Pulmonary artery endothelial cell (primary cell): ENCODE results near the gene NBEA. TPM values are rescaled to one million over a fixed set of nuclear protein-coding genes. Genes with fewer than 3 reads are reported as not detected.
"Not testable (repeated sequence)": the region's sequence is repeated elsewhere in the genome, so short reads cannot be mapped to it uniquely, and the experiment has no call there.

ENCODE experiments used
- DNase-seq: peaks from one replicate; pipeline ENCODE4 v3.0.0-alpha.2; 2011; ENCODE audit warnings: low read depth, low spot score
- total RNA-seq: library from RNA; depleted of rRNA; stranded (reverse); fragments of >200 nt; gene quantifications from 2 replicates; pipeline ENCODE4 v1.2.3, GENCODE V29; 2014

The NBEA gene
- total RNA-seq, 1 donor from 2014 or later = 3.6 TPM

- DNase-seq = no peak
Observed at GRCh38 chr13:35646056-35646774, 704.1 kb downstream of the NBEA start.

- no peak for DNase-seq
Observed at GRCh38 chr13:35648201-35648600, 706.1 kb downstream of the NBEA start.

- no peak for DNase-seq
Observed at GRCh38 chr13:35649162-35649561, 707.1 kb downstream of the NBEA start.

GRCh38 chr13:35659796-35660195, 717.7 kb downstream of the NBEA start:
- no peak for DNase-seq

- DNase-seq = no peak
Observed at GRCh38 chr13:35664747-35665146, 722.7 kb downstream of the NBEA start.

GRCh38 chr13:35669321-35669720, 727.3 kb downstream of the NBEA start:
- no peak for DNase-seq

GRCh38 chr13:35672611-35673010, 730.5 kb downstream of the NBEA start:
- DNase-seq = no peak

GRCh38 chr13:35675651-35676050, 733.6 kb downstream of the NBEA start:
- DNase-seq = no peak

GRCh38 chr13:35677863-35678262, 735.8 kb downstream of the NBEA start:
- DNase-seq = not testable (repeated sequence)

GRCh38 chr13:35681685-35682084, 739.6 kb downstream of the NBEA start:
- DNase-seq = no peak

- DNase-seq = no peak
Observed at GRCh38 chr13:35684432-35684831, 742.4 kb downstream of the NBEA start.

- DNase-seq = no peak
Observed at GRCh38 chr13:35687336-35687735, 745.3 kb downstream of the NBEA start.

- DNase-seq = no peak
Observed at GRCh38 chr13:35690581-35691207, 748.6 kb downstream of the NBEA start.

- DNase-seq = no peak
Observed at GRCh38 chr13:35693134-35693784, 751.2 kb downstream of the NBEA start.

- no peak for DNase-seq
Observed at GRCh38 chr13:35694031-35694430, 752.0 kb downstream of the NBEA start.

- DNase-seq = no peak
Observed at GRCh38 chr13:35694549-35695447, 752.7 kb downstream of the NBEA start.

- DNase-seq = no peak
Observed at GRCh38 chr13:35695448-35695770, 753.3 kb downstream of the NBEA start.

GRCh38 chr13:35697186-35697730, 755.2 kb downstream of the NBEA start:
- no peak for DNase-seq

GRCh38 chr13:35698911-35699576, 757.0 kb downstream of the NBEA start:
- DNase-seq = no peak

GRCh38 chr13:35699825-35700510, 757.9 kb downstream of the NBEA start:
- DNase-seq = no peak
